ENCODE results near the gene TRAF3.
"Not testable (repeated sequence)": the region's sequence is repeated elsewhere in the genome, so short reads cannot be mapped to it uniquely, and the experiment has no call there.

The TRAF3 gene

DNA sequence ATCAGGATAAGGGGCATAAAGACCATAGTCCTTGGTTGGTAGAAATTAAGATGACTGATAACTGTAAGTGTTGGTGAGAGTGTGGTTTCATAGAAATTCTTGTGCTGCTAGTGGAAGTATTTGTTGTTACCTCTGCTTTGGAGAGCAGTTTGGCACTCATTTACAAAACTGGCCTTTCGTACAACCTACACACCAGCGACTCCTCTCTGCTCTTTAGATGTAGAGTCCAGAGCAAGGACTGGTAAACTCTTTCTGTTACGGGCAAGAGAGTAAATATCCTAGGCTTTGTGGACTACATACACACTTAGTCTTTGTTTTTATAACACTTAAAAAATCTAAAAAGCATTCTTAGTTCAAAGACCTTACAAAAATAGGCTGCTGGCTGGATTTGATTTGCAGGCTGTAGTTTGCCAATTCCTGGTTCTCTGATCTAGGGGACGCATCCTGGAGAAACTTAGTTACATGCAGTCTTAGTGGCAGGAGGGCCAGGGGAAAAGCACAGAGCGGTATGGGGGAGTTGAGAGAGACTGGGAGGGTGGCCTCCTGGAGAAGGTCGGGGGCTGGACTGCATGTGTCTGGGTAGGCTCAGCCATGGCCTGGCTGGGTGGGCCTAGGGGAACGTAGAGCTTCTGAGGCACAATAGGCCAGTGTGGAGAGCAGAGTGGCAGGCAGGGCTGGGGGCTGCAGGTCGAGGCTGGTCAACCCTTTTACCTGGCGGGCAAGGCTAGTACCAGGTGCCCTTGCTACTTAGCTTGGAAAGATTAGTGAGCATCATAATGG lies 89.9 kb downstream of the TRAF3 start:
- no peak for DNase-seq (ENCODE audit: low read depth)

DNA sequence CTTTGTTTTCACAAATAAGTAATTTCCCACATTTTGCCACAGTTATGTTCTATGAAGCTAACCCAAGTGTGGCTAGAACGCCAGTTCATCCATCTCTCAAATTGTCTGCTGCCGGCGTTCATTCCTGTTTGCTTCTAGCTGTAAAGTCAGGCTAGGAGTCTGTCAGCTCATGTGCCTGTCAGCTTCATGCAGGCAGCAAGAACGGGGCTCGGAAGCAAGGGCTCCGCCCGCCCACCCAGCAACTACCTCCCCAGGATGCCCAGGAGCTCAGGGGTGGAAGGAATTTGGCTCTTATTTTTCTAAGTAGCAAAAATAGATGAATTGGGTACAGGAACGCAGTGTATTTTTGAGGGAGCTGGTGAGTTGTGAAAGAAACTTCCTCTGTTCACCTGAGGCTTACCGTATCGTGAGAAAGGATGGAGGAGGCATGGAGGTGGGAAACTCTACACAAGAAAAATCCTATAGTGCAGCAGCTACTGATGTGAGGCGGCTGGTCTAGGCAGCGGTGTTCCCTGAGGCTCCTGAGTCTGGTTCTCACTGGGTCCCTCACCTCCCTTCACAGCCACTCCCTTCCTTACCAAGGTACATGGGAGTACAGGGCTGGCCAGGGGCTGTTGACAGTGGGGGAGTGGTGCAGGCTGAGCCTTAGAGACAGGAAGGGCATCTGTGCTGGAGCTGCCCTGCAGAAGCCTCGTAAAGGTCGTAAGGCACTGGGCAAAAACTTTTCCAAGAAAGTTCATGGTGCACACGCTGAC lies 90.8 kb downstream of the TRAF3 start:
- no peak for DNase-seq (ENCODE audit: low read depth)

DNA sequence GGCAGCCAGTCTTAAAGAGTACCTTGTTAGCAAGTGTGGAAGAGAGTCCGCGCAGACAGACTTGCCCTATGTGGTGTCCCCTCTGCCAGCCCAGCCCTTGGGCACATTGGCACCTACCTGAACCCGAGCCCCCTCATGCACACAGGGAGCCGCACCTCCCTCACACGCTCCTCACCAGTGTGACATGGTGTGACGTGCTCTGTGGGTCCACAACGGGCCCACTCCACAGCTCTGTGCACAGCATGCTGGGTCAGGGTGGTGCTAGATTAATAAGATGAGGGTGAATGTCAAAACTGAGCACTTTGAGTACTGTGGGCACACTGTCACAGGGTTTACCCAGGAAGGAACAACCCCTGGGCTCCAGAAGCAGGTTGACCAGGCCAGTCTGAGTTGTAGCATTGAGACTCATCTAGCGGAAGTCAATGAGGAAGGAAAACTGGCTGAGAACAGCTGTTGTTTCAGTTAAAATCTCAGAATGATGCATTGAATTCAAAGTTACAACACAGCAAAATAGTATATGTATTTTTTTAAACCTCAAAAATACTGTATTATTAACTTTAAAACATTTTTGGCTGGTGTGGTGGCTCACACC lies 91.8 kb downstream of the TRAF3 start:
- DNase-seq (ENCODE audit: low read depth), result no peak

DNA sequence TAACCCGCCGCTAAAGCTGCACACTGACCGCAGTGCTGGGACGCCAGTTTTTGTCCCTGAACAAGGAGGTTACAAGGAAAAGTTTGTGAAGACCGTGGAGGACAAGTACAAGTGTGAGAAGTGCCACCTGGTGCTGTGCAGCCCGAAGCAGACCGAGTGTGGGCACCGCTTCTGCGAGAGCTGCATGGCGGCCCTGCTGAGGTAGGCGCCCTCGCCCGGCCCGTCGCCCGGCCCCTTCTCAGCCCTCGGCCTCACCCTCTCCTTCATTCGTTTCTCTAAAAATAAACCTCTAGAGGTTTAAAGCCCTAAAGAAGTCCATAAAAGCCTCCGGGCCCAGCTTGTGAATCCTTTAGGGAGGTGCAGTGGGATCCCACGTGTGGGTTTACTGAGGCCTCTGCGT lies 93.0 kb downstream of the TRAF3 start:
- no peak for DNase-seq (ENCODE audit: low read depth)

DNA sequence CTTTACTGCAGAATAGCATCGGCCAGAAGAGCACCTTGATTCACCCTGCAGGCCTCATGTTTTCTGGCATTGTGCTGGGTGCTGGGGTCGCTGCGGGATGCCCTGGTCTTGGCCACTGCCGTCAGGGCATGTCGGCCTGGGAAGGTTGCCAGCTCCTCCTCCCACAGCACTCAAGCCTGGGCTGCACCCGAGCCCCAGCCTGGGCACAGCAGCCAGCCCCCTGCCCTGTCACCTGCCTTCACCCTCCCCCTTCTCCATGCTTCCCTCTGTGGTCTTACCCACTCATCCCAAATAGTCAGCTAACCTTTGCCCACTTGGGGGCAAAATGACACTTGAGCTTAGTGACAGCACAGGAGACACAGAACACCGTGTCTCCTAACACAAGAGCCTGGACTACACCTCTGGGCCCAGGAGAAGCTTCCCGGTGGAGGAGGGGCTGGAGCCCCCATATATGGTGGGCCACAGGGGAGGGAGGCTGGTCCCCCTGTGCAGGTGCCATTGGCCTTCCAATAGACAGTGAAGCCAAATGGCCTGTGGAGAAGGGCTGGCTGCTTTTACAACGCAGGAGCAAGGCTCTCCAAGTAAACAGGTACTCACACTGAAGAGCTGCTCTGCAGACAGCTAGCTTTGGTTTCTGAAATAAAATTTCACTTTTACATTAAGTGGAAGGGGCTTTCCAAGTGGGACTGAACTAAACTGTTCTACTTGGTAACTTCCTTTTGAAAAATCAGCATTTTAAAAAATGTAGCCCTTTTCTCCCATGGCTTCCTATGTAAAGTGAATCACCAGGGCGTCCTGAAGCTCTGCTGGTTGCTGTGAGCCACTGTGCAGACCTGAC lies 94.0 kb downstream of the TRAF3 start:
- DNase-seq (ENCODE audit: low read depth), result no peak

DNA sequence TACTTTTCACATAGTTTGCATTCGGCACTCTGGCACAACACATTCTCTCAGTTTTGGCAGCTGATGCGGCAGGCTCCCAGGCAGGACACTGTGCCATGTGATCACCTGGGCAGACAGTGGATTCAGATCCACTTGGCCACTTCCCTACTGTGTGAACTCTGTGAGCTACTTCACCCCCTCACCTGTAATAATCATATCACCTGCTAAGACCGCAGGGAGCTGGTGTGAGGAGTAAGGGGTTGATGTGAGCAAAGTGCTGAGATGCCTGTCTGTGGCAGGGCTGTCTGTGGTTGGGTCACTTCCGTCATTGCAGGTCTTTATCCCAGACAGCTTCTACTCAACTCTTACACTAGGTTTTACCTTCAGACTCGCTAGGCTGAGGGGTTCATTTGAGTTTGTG lies 94.8 kb downstream of the TRAF3 start:
- no peak for DNase-seq (ENCODE audit: low read depth)

DNA sequence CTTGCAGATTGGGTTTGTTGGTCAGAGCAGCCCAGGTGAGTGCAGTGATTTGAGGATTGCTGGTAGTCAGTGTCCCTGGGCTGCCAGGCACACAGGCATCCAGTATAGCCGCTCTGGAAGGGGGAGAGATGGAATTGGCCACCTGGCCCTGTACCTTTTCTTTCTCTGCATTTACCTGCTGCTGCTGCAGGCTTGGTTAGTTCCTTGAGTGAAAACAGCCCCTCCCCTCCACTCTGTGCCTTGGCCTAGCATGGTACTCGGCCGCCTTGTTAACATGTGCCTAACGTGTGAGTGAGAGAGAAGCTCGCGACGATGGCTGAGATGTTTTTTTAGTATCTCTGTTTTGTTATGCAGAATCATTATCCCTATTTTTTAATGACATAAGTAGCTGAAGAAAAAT lies 95.9 kb downstream of the TRAF3 start:
- DNase-seq (ENCODE audit: low read depth), result no peak

DNA sequence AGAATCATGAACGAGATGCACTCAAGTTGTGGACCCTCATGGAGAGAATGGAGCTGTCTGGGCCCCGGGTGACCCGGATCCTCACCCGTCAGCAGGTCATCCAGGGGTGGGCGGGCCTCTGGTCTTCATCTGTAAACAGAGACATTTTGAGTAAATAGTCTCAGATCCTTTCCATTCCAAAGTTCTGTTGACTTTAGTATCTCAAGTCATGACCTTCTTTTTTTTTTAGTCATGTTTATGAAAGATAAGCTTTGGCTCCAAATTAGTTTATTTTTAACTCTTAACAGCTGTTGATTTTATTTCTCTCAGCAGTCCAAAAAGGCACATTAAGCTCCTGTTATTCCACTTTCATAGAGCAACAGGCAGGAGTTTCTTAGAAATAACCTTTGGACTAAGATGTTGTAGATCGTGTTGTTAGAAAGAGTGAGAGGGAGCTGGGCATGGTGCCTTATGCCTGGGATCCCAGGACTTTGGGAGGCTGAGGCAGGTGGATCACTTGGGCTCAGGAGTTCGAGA lies 96.4 kb downstream of the TRAF3 start:
- no peak for DNase-seq (ENCODE audit: low read depth)

DNA sequence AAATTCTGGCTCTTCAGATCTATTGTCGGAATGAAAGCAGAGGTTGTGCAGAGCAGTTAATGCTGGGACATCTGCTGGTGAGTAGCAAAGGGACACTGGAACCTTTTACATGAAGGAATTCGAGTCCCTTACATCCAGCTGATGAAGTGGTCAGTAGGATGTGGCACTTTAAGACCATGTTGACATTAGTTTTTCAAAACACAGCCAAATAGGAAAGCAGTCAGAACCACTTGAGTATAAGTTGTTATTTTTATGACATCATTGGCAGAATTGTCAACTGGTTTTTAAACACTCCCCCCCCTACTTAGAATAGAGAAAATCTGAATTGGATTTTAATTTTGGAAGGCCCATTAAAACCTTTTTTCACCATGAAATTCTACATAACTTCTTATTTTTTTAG lies 98.4 kb downstream of the TRAF3 start:
- no peak for DNase-seq (ENCODE audit: low read depth)

DNA sequence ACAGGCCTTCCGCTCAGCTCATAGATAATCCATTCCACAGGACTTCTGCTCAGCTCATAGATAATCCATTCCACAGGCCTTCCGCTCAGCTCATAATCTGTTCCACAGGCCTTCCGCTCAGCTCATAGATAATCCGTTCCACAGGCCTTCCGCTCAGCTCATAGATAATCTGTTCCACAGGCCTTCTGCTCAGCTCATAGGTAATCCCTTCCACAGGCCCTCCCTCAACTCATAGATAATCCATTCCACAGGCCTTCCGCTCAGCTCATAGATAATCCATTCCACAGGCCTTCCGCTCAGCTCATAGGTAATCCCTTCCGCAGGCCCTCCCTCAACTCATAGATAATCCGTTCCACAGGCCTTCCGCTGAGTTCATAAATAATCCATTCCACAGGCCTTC lies 100.3 kb downstream of the TRAF3 start:
- DNase-seq (ENCODE audit: low read depth), result not testable (repeated sequence)

DNA sequence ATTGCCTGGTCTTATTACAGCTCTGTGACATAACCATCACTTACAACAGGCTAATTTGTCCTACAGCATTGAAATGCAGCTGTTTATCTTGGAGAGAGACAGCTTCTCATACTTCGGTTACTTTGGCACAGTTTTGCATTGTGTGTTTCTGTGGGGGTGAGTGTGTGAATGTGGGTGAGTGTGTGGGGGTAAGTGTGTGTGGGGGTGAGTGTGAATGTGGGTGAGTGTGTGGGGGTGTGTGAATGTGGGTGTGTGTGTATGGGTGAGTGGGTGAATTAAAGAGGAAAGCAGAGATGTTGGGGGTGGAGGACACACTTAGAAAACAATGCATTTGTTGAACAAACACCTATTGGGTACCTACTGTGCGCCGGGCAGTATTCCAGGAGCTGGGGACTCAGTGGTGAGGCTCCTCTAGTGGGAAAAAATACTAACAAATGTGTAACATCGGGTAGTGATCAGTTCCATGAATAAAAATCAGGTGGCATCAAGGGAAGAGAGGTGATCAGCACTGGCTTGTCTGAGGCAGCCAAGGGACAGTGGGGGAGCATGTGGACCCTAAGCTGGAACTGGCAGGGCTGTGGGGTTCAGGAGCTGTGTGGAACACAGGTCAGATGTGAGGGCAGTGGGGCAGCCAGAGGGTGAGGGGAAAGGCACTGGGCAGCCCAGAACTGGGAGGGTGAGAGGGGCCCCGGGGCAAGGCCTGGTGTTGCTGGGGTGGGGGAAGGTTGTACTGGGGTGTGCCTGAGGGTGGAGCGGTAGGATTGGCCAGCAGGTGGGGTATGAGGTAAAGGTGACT lies 101.1 kb downstream of the TRAF3 start:
- no peak for DNase-seq (ENCODE audit: low read depth)

DNA sequence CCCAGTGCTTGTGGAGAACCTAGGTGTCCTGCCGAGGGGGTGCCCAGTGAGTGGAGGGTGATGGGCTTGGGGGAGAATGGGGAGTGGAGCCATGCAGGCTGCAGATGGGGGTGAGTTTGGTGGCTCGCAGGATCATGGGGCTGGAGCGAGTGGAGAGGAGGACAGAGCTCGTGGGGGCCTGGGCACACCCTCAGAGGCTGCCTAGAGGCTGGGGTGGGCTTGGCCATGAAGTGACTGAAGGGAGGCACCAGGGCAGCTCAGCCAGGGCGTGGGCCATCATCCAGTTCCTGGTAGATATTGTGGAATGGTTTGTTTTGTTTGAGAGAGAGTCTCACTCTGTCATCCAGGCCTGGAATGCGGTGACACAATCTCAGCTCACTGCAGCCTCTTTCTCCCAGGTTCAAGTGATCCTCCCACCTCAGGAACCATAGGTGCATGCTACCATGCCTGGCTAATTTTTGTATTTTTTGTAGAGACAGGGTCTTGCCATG lies 101.8 kb downstream of the TRAF3 start:
- no peak for DNase-seq (ENCODE audit: low read depth)

DNA sequence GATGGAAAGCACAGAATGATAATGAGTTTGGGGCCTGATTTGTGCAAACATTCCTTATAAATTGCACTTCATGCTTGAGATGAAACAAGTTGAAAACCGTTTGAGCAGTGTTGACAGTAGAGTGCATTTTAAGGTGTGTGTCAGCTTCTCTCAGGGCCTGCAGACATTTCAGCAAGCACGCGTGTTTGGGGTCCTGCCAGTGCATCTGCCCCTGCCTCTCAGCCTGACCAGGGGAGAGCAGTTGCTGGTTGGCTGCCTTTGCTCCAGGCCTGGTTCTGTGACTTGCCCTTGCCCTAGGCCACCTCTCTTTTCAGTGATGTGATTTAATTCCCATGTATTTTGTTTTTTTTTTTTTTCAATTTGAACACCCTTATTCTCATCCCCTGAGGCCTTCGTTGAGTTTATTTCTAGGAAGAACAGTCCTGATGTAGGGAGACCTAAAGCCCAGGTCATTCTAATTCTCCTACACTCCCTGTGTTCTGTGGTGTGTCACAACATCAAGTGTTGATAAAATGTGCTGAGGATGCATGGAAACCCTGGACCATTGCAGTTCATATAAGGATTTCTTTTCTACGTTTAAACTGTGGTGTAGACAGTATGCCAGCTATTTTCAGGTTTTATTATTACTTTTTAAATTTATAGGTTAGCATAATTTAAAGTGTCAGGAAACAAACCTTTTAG lies 105.1 kb downstream of the TRAF3 start:
- no peak for DNase-seq (ENCODE audit: low read depth)

DNA sequence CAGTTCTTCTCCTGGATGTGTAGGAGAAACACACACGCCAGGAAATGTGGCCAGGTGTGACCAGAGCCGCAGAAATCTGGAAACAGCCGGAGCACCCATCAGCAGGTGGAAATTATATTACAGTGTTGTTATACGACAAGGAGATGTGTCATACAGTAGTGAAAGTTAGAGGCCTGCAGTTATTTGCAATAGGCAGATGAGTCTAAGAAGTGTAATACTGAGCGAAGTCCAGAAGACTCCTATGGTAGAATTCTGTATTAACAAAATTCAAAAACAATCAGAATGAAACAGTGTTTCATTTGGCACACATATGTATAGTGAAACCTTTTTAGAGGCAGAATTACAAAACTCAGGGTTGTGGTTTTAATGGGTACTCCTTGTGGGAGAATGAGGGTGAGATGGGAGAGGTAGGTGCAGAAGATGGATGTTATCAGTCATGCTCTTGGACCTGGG lies 105.9 kb downstream of the TRAF3 start:
- DNase-seq (ENCODE audit: low read depth), result no peak

DNA sequence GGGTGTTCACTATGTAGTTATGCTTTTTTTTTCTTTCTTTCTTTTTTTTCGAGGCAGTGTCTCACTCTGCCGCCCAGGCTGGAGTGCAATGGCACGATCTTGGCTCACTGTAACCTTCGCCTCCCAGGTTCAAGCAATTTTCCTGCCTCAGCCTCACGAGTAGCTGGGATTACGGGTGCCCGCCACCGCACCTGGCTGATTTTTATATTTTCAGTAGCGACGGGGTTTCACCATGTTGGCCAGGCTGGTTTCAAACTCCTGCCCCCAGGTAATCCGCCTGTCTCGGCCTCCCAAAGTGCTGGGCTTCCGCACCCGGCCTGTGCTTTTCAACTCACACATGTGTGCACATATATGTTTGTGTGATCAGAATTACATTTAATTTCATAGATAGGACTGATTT lies 106.3 kb downstream of the TRAF3 start:
- DNase-seq (ENCODE audit: low read depth), result no peak

DNA sequence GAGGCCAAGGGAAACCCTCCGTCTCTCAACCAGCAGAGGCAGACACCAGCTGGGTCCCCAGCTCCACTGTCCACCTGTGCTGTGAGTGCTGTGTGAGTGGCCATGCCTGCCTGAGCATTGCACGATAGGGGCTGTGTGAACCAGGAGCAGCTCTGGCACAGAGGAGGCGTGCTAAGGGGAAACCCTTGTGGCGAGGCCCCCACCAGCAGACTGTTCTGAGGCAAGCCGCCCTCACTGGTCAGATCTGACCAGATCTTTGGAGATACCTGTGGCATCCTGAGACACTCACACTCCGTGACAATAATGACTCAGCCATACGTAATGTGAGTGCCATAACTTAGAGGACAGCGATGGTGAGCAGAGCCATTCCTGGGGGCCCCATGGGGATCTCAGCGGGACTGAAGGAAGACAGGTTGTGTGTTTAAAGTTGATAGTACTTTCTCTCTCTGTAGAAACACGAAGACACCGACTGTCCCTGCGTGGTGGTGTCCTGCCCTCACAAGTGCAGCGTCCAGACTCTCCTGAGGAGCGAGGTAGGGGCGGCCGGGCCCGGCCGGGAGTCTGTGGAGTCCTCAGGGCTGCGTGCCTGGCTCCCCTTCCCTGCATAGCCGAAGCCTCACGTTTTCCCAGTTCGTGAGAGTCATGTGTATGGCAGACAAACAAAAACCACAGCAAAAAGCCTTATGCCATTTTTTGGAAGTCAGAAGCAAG lies 108.6 kb downstream of the TRAF3 start:
- DNase-seq (ENCODE audit: low read depth), result no peak

DNA sequence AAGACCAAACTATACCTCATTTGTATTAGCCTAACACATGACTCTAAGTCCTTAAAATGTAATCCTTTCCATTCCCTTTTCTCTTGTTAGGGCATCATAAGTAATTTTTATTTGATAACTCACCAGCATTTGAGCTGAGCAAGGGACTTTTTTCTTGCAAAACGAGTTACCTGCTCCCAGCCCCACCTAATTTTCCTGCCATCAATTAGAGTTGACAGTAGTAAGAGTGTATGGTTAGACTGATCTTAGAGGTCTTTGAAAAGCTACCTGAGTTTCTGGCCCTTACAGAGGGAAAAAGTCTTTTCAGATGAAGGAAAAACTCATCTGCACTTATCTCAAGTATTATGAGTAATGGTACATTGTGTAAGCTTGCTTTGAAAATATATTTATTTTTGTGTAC lies 111.5 kb downstream of the TRAF3 start:
- DNase-seq (ENCODE audit: low read depth), result no peak

DNA sequence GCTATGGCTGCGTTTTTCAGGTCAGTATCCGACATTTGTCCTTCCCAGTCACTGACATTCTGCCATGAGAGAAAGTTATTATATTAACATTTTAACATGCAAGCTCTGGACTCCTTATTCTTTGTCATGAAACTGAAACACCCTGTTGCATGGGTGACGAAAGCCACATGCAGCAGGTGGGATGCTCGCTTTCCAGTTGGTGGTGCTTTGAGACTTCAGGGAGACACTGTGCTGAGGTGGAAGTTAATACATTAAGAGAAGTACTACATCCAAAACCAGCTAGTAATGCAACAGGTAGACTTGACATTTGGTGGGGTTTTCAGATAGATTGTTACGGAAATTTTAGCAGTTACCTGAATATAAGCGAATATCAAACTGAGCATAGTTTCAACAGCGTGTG lies 112.4 kb downstream of the TRAF3 start:
- no peak for DNase-seq (ENCODE audit: low read depth)

DNA sequence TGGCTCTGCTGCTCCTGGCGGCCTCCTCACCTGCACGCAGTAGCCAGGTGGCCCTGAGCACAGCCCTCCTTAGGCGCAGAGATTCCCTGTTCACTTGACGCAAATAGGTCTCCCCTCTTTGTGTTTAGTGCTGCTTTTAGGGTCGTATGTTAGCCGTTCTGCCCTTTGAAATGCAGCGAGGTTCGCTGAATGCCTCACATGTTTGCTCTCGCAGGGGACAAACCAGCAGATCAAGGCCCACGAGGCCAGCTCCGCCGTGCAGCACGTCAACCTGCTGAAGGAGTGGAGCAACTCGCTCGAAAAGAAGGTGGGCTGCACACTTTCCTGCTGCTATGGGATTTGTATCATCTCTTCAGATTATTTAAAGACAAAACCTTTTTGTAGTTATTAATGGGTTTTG lies 113.9 kb downstream of the TRAF3 start:
- no peak for DNase-seq (ENCODE audit: low read depth)

DNA sequence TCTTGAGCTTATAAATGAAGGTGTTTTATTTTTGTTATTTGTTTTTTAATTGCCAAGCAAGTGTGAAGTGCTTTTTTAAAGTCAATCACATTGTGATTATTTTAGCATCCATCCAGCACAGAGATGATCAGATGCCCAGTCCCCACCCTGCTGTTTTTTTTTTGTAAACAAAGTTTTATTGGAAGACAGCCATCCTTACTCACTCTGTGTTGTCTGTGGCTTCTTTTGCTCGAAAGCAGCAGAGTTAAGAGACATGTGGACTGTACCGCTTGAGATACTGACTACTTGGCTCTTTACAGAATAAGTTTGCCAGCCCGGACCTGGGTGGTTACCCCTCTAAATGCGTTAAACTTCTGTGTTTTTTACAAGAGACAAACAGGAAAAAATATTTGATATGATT lies 114.3 kb downstream of the TRAF3 start:
- DNase-seq (ENCODE audit: low read depth), result no peak

Measured in T-helper 22 cell (primary cell).